CD4-positive, alpha-beta T cell treated with Interleukin-6 at 100 ng/mL for 8 hours (primary cell): ENCODE measurements around the gene IL36RN.

ENCODE experiments used
- DNase-seq: peaks from one replicate; pipeline ENCODE4 v3.0.0-alpha.2; 2020; ENCODE audit warnings: mixed read lengths, low spot score

The IL36RN gene

DNA sequence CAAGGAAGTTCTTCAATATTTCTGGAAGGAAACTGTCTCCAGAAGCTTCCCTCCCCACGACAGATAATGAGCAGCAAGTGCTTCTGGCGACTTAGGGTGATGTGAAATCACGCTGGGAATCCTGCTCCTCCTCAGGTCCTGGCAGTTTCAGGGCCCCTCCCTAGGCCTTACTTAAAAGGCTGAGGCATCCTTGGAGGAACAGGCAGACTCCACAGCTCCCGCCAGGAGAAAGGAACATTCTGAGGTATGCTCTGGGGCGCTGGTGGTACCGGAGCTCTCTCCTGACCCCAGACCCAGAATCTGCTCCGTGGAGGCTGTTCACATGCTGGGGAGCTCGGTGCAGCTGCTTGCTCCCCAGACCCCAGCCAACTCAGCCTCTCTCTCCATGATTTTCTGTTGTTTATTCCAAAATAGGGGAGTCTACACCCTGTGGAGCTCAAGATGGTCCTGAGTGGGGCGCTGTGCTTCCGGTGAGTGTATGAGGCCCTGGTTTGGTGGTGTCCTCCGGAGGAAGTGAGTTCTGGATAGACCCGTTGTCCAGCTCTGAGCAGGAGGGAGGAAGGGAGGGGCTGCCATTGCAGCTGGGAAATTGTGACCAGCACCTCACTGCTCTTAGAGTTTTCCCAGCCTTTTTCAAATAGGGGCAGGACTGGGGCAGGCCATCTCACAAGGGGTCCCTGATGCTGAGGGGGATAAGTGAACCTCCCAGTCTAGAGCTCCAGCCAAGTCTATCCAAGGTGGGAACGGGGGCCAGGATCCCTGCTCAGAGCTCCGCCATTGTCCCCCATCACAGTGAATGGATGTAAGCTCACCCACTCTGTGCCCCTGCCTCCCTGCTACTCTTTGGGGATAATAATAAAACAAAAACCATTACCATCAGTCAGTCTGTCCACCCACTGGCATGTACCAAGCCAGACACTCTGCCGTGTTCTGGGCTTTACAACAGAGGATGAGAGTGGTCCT, at the start of gene IL36RN:
IL36RN (plus strand) TSS at position 201 of the 963 bp plus-strand sequence; CDS start at position 442, 241 bp downstream.
- no peak for DNase-seq

DNA sequence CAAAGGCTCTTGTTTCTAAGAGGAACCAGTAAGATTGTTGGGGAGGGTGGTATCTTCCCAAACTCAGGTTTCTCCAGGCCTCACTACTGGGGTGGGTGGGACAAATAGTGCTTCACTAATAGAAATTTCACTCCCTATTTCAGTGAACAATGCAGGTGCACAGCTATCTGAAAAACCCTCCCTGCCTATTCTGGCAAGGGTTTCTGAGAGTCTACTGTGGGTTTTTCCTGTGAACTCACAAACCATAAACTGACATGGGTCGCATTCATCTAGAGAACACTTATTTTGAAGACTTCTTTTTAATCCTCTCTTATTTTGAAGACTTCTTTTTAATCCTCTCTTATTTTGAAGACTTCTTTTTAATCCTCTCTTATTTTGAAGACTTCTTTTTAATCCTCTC, 49.4 kb upstream of the IL36RN start:
- DNase-seq = no peak

DNA sequence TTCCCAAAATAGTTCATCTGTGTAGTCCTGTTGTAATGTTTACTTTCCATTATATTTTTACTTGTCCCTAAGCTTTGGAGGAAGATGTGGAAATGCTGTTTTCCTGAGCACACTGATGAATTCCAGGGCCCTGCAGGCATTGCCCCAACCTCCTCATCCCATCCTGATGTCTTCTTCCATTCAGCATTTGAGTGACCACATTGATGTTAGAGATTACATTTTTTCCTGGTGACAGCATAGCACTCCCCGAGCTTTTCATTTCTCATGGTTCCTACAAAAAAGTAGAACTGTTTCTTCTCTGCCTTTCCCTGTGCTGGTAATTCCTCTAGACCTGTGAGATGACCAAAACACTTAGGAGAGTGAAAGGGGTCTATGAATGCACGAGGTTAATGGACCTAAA, 48.9 kb upstream of the IL36RN start:
- no peak for DNase-seq

DNA sequence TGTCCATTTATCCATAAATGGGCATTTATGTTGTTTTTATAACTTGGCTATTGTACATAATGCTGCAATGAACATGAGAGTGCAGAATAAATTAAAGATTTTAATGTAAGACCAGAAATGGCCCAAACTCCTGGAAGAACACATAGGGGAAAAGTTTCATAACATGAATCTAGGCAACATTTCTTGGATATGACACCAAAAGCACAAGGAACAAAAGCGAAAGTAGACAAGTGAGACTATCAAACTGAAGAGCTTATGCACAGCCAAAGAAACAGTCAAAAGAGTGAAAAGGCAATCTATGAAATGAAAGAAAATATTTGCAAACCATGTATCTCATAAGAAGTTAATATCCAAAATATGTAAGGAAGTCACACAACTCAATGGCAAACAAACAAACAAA, 47.9 kb upstream of the IL36RN start:
- no peak for DNase-seq

DNA sequence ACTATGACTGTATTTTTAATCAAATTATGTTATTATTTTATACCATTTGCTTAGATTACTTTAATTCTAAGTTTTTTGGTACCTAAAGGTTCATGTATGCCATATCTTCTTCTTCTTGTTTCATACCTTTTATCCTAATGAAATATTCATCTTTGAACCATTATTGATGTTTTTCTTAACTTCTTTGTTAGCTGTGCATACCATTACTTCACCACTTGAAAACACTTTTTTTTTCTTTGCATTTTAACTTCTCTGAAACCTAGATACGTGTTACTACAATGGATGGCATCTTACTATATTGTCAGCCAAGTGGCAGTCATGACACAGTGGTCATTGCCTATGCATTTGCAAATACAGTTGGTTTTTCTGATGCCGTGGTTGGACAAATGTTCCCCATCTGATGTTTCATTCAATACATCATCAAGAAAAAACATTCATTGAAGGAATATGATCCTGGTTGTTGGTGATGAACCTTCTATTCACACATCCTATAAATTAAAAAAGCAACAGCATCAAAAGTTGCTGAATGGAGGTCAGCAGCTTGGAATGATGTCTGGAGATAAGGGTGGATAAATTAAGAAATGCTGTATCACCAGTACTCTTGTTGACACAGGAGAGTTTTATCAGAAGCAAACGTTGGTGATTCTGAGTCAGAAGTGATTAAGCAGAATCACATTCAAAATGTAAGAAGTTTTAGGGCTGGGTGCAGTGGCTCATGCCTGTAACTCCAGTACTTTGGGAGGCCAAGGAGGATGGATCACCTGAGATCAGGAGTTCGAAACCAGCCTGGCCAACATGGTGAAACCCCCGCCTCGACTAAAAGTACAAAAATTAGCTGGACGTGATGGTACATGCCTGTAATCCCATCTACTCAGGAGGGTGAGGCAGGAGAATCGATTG, 46.3 kb upstream of the IL36RN start:
- no peak for DNase-seq

DNA sequence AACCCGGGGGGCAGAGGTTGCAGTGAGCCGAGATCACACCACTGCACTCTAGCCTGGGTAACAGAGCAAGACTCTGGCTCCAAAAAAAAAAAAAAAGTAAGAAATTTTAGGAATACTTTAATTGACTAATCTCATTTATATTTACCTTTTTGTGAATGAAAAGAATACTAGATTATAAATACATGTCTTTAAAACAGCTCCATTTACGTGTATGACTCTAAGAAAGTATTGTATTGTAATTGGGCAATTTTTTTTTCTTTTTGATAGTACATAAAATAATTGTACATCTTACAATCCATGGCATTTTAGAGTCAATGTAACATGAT, 45.7 kb upstream of the IL36RN start:
- DNase-seq = no peak

DNA sequence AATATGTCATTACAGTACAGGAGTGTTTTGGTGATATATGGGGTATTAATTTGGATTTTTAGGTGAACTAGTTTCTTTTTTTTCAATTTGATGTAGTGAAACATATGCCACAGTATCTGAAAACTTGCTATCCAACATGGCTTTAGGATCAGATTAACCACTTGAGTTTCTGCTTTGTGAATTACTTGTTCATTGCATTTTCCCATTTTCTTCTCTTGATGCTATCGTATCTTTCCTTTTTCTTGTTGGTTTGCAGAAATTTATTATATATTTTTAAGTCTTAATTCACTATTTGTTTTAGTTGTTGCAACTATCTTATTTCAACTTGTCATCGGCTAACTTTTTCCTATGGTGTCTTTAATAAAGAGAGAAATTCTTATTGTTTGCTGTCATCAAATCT, 44.9 kb upstream of the IL36RN start:
- no peak for DNase-seq

DNA sequence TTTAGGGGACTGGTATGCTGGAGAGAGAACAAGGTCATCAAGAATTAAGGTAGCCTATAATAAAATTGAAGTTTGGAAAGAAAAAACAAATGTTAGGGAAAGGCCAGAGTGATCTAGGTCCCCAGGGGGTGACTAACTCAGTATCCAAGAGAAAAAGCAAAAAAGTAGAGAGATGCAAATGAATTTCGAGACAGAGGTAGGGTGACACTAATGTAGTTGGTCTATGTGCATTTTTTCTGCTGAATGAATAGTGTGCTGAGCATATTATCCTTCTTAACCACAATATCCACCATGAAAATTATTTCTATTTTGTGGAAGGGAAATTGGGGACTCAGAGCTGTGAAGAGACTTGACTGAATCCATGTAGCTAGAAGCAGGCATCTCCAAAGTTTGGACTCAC, 44.0 kb upstream of the IL36RN start:
- DNase-seq = no peak

DNA sequence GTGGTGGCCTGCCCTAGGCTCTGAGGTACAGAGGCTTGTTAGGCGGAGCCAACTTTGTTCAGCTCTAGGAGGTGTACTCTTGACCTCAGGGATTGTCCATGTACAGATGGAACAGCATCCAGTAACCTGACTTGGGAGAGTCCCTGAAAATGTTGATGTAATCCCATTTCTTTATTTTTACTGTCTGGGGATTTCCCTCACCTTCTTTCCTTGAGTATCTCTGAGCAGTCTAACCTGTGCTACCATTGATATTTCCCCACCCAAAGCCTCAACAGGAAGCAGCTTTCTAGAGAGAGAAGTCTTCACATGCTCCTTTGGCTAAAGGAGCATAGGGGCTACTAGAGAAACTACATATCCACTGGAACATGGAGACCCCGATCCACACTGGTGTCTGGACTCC, 43.3 kb upstream of the IL36RN start:
- no peak for DNase-seq

DNA sequence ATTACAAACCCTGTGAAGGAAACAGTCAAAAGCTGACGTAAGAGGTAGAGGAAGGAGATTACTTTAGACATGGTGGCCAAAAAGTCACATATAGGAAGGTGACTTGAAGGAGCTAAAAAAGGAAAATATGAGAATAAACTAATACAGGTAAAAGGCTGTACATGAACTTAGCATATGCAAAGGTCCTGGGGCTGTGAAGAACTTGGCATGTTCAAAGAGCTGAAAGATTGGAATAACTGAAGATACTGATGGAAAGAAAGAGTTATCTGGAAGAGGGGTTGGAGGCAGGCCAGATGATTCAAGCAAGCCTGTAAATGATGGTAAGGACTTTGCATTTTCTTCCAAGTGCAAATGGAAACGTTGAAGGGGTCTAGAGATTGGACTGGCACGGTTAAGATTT, 40.5 kb upstream of the IL36RN start:
- DNase-seq = no peak

DNA sequence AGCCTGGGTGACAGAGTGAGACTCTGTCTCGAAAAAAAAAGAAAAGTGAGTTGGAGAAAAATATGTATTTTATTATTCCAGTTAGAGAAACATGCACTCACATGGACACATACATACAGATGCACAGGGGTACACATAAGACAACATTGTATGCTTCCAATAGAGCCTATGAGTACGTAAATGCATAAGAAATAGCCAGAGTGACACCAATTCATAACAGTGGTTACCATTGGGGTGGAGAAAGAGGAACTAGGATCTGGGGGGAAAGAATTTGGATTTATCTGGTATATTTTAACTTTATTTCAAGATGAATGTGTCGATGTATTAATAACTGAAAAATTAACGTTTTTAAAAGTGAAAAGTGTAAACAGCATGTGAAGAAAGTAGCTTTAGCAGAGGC, 37.7 kb upstream of the IL36RN start:
- no peak for DNase-seq

DNA sequence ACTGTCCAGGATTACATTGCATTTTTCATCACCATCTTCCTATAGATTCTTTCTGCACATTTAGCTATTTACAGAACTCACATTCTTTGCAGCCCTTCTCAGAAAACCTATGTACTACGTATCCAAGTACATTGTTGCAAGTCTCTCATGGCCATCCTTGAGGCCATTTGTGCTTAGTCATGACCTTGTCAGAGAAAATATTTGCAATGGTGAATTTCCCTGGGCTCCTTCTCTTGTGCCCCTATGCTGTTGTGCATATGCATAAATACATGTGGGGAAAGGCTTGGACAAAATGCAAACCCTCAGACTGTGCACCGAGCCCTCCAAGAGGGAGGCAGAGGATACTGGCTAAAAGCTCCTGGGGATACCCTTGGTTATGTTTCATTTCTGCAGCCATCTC, 34.2 kb upstream of the IL36RN start:
- no peak for DNase-seq

DNA sequence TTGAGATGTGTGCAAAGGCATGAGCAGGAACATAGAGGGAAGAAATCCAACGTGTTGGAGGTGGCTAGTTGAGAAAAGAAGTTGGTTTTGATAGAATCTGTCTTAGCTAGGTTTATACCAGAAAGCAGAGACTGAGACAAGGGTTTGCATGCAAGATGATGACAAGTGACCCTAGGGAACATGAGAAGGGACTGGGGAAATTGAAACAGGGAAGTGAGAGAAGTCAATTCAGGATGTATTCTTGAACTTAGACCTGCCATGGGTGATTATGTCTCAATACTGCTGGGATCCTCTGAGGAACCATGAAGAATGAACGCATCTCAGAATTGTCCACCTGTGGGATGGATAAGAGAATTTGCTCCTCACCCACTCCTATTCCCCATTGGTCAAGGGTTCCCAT, 33.3 kb upstream of the IL36RN start:
- DNase-seq = no peak

DNA sequence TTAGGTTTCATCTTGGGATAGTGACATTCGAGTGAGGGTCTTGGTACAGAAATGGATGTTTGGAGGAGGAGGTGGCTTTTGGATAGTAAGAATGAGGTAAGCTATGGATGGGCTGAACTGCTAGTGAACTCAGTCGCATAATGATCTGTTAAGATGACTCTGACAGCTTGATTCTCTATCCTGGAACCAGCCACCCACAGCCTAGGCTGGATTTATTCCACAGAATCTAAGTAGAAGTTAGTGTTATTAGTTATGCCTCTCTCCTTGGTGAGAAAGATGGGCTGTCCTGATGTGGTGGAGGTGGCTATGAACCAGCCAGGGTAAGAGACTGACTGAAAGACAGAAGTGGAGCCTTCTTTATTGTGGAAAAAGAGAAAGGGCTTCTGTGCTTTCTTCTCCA, 31.3 kb upstream of the IL36RN start:
- DNase-seq = no peak

DNA sequence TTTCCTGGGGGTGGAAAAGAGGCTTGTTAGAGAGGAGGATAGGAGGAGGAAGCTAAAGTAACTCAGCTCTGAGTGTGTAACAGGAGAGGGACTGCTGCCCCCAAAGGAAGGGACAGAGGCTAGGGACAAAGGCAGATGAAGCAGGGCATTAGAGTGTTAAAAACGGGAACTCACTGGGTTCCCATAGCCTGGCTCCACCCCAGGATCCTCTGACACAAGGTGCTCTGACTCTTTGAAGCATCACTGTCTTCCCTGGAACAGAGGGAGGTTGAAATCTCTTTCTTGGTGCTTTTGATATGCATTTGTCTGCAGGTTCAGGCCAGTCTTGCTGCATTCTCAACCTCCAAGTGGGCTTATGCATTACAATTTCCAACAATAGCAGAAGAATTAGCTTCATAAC, 30.9 kb upstream of the IL36RN start:
- DNase-seq = no peak

DNA sequence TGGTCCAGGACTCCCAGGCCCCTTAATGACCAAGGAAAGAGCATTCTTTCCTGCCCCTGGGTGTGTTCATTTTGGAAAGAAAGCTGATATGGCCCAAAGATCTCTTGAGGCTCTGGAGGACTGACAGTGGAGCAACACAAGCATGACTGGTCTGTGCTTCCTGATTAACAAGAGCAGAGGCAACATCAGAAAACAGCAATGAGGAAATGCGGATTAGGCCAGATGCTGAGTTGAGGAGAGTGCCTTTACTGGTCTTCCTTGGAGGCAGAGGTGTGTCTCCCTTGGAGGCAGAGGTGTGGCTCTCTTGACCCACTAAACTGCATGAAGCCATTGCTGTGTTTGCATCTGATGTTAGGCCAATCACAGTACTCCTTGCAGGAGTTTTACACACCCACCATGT, 26.3 kb upstream of the IL36RN start:
- DNase-seq = no peak

DNA sequence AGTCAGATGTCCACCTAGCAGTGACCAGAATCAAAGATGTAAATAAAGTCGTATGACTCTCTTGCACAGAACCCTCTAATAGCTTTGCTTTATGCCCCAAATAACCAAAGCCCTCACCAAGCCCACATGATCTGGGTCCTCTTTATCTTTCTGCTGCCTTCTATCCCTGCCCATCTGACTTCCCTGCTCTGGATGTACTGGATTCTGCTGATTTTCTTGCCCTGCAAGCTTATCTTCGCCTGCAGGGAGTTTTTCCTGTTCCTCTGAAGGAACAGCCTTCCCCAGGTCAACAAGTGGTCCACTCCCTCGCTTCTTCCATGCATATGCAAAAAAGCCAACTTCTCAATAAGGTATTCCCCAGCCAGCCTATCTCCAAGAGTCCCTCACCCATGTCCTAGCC, 25.0 kb upstream of the IL36RN start:
- DNase-seq = no peak

DNA sequence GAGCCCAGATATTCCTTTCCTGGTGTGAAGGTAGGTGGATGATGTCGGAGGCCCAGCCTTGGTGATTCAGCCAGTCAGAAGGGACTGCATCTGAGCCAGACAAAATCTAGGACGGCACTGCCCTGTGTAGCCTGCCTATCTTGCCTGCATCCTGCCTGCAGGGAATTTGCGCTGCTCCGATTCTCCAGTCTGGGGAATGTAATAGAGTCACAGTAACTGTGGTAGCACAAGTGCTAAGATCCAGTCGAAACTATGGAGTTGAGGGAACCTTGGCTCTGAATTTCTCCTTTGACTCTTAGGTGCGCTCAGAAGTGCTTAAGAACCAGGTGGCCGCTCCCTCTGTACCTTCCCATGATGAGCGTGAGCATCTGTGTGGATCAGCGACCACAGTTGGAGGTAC, 22.2 kb upstream of the IL36RN start:
- no peak for DNase-seq

DNA sequence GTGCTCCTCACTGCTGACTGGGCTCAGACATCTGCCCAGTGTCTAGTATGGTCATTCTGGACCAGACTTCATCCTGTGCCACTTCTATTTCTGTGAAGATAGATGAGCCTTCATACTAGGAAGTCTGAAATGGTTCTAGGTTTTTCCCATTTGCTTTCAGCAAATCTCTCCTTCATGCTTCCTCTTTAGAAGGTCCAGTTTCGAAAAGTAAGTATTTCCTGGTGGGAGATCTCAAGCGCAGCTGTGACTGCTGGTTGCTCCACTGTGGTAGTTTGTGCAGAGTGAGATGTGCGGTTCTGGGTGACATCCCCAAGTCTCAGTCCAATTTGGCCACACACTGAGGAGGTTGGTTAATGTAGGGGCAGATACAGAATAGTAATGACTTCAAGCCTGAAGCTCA, 20.7 kb upstream of the IL36RN start:
- DNase-seq = no peak

DNA sequence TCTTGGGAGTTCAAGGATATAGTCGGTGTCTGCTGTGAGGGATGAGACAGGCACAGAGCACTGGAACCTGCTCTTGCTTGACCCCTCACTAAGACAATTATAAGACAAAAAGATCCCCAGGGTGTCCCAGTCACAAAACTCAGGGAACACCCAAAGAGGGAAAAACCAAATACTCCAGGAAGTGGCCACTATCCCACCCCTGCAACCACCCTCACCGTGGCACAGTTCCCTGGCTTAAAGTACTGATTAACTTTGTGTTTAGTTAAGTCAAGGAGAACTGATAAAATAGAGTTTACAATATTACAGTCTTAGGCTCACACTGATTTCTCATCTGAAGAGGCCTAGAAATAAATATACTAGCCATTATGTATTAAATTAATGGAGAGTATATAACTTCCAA, 19.8 kb upstream of the IL36RN start:
- DNase-seq = no peak

DNA sequence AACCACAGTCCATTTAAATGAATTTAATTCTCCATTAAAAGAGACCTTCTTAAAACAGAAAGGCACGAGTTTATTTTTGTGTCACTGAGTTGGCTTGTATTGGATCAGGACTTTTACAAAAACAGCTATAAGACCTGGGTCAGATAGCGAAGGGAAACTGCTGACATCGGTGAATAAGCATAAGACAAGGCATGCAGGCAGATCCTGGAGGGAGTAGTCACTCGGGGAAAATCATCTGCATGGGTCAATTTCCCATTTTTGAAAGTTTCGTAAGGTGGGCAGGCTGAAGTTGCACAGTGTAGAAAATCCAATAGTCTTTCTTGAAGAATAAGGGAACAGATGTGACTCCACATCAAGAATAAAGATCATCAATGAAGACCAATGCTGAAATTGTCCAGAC, 19.3 kb upstream of the IL36RN start:
- no peak for DNase-seq

DNA sequence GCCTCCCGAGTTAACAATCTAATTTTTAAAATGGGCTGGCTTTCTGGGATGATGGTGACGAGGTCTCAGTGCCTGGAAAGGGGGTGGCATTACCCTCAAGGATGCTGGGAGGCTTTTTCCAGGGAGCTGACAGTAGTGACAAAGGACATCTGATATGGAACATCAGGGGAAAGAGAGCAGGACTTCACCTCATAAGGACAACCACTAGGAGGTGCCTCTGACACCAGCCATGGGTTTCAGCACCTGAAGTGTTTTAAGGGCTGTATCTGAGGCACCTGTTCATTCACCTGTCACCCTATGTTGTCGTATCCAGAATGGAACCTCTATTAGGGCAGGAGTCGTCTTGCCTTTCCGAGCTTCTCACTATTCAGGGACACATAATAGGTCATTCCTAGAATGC, 17.1 kb upstream of the IL36RN start:
- no peak for DNase-seq

DNA sequence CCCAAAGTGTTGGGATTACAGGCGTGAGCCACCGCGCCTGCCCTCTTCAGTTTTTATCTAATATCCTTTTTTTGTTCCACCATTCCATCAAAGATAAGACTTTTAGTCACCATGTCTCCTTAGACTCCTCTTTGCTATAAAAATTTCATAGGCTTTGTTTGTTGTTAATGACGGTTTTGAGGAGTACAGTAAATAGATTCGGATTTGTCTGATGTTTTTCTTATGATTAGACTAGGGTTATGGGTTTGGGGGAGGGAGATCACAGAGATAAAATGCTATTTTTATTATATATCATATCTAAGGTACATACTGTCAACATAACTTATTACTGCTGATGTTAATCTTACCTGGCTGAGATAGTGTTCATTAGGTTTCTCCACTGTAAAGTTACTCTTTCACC, 12.5 kb upstream of the IL36RN start:
- no peak for DNase-seq
